GM19025 (cell line): ENCODE results near the gene TMEM164.

Source experiments
- ATAC-seq: cut with Tn5 transposase; IDR thresholded peaks from one replicate; pipeline ENCODE4 v1.9.1; 2021; ENCODE audit warnings: mild to moderate bottlenecking, low read depth, moderate library complexity; ENCODE audit not compliant: unreplicated experiment

The TMEM164 gene

GRCh38 chrX:110036162-110037033, 33.5 kb downstream of the TMEM164 start:
- ATAC-seq, result no peak

DNA sequence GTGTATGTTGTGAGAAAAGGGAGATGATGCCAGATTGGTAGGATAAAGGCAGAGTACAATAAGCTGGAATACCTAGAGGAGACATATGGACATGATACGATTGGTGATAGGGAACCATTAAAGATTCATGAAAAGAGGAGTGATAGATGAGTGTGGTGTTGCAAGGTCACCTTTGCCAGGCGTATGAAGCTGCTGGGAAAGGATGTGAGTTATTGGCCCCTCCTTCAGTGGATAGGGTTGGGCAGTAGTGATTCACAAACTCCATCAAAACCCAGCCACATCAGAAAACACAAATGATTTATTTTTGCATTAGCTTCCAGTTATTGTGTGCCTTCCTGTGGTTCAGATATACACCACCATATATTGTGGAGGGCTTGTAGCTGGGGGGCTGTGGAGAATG, 34.3 kb downstream of the TMEM164 start:
- no peak for ATAC-seq

DNA sequence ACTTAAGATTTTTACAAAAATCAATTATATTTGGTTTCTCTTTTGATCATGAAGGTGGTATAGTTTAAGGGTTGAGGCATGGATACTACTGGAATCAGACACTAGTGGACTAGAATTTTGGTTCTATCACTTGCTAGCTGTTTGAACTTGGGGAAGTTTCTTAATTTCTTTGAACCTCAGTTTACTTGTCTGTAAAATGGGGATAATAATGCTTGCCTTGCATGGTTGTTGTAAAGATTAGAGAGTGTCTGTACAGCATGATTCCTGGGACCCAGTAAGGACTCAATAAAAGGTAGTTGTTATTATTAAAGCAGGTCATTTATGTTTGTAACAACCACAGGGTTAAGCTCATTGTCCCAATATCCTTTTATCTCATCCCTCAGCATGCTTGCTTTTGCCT, 36.0 kb downstream of the TMEM164 start:
- ATAC-seq, result no peak

DNA sequence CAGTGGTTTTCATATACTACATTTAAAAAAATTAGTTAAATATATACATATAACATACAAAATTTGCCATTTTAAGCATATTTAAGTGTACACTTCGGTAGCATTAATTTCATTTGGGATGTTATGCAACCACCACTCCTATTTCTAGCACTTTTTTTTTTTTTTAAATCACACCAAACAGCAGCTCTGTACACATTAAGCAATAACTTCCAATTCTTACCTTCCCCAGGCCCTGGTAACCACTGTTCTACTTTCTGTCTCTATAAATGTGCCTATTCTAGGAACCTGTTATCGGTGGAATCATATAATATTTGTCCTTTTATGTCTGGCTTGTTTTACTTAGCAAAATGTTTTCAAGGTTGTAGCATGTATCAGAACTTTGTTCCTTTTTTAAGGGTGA, 39.1 kb downstream of the TMEM164 start:
- no peak for ATAC-seq

- no peak for ATAC-seq
Observed at GRCh38 chrX:110042496-110042895, 39.6 kb downstream of the TMEM164 start.

DNA sequence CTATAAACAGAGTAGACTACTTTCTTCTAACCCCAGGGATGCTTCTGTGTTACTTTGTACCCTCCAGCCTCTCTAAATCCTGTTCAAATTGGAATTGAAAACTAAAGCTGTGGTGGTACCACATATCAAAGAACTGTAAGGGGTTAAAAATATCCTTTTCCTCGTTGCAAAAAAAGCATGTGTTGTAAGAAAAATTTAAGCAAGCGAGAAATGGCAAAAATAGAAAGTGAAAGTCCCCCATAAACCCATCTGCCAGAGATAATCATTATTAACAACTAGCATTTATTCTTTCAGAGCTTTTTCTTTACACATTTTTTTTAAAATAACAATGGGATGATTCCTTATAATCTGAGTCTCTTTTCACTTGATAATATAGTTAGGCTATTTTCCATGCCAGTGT, 40.6 kb downstream of the TMEM164 start:
- no peak for ATAC-seq

- ATAC-seq, result no peak
Observed at GRCh38 chrX:110044346-110045249, 41.7 kb downstream of the TMEM164 start.

GRCh38 chrX:110045421-110045820, 42.5 kb downstream of the TMEM164 start:
- ATAC-seq, result no peak

DNA sequence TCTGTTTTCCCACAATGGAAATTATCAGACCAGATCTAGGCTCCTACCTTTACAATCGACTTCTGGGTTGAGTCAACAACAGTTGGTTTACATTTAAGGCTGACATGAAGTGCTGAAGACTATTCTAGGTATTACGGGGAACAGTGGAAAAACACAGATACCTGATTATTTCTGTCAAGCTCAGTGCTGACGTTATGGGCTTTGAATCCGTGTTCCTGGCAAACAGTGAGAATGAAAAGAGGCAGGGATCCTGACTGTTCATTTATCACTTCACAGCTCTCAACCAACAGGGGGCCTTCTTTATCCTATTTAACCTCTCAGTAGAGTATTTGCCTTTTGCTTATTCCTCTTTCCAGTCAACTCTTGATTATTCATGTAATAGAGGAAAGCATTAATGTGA, 43.1 kb downstream of the TMEM164 start:
- ATAC-seq, result no peak

GRCh38 chrX:110046971-110047370, 44.1 kb downstream of the TMEM164 start:
- no peak for ATAC-seq

GRCh38 chrX:110049096-110049495, 46.2 kb downstream of the TMEM164 start:
- no peak for ATAC-seq

GRCh38 chrX:110050386-110050785, 47.5 kb downstream of the TMEM164 start:
- no peak for ATAC-seq

- ATAC-seq, result no peak
Observed at GRCh38 chrX:110050901-110051300, 48.0 kb downstream of the TMEM164 start.

DNA sequence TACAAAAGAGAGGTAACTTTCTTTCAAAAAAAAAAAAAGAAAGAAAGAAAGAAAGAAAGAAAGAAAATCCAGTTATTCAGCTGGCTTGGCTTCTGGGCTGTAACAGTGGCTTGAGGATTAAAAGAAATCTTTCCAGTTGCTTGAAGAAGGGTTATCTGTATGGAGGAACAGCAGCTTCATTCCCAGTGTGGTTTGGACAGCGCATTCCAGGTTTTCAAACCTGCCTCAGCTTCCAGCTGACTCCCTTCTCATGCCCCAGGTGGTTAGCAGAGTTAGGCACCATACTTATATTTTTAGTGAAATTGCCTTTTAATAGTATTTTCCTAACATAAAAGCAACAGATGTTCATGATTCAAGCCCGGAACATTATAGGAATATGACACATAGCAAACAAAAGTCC, 48.6 kb downstream of the TMEM164 start:
- no peak for ATAC-seq

DNA sequence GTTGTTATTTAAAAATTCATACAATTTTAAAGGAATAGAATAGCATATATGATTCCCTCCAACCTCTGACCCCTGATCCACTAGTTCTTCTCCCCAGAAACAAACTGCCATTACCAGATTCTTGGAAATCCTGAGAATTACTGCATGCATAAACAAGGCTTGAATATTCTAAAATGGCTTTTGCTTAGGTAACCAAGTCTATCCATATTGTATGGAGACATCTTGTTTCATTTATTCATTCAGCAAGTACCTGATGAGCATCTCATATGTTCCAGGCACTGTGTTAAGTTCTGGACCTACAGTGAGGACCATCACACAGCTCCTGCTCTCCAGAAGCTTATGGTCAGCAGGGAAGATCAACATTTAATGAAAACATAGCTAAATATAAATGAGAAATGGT, 49.4 kb downstream of the TMEM164 start:
- no peak for ATAC-seq

GRCh38 chrX:110053453-110053852, 50.5 kb downstream of the TMEM164 start:
- no peak for ATAC-seq

DNA sequence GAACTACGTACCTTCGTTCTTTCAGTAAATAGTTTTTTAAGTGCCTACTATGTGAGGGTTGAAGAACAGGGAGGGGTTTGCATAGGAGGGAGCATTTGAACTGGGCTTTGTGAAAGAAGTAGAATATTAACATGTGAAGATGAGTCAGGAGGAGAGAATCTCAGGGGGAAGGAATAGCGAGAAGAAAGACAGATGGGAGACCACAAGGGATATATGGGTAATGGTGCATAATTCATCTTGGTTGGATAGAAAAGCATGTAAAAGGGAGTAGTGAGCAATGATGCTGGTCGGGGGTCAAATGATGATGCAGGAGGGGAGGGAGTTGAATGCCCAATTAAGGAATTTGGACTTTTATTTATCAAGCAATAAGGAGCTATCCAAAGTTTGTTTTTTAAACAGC, 52.7 kb downstream of the TMEM164 start:
- ATAC-seq, result no peak

DNA sequence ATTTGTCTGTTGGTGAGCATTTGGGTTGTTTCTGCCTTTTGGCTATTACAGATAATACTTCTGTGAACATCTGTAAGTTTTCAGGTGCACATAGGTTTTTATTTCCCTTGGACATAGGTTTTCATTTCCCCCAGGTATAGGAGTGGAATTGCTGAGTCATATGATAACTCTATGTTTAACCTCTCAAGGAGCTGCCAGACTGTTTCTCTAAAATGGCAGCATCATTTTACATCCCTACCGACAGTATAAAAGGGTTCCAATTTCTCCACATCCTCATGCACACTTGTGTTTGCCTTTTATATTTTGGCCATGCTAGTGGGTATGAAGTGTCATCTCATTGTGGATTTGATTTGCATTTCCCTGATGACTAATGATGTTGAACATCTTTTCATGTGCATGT, 53.5 kb downstream of the TMEM164 start:
- ATAC-seq, result no peak

DNA sequence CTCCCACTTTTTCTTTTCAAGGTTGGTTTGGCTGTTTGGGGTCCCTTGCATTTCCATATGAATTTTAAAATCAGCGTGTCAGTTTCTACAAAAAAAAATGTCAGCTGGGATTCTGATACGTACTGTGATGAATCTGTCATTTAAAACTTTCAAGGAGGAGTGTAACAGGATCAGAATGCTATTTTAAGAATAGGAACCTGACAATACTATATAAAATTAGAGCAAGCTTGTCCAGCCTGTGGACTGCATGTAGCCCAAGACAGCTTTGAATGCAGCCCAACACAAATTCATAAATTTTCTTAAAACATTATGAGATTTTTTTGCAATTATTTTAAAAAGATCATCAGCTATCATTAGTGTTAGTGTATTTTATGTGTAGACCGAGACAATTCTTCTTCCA, 56.5 kb downstream of the TMEM164 start:
- ATAC-seq, result no peak

DNA sequence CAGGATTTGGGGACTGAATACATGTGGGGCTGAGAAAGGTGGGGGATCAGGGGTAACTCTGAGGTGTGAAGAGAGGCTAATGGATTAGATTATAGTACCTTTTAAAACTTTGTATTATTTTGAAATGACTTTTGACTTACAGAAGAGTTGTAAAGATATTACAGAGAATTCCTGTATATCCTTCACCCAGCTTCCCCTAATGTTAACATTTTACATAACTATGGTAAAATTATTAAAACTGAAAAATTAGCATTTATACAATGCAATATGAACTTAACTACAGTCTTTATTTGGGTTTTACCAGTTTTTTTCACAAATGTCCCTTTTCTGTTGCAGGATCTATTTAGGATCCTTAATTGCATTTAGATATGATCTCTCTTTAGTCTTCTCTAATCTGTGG, 57.4 kb downstream of the TMEM164 start:
- ATAC-seq, result no peak

- no peak for ATAC-seq
Observed at GRCh38 chrX:110060846-110061537, 58.1 kb downstream of the TMEM164 start.
